Ureter (tissue), 1 donor: ENCODE results near the gene MAPKAPK3. TPM values are rescaled to one million over a fixed set of nuclear protein-coding genes. Genes with fewer than 3 reads are reported as not detected.

Source experiments
- DNase-seq: peaks from one replicate; pipeline ENCODE4 v3.0.0-alpha.2; 2020; ENCODE audit warnings: low spot score
- total RNA-seq: library from RNA; stranded (reverse); gene quantifications from one replicate; pipeline ENCODE4 v1.2.4, GENCODE V29; 2023
- donor health status: DM: yes; HTN: yes; CAD: no.

MAPKAPK3 gene
- total RNA-seq, 1 donor from 2014 or later = 34.8 TPM

DNA sequence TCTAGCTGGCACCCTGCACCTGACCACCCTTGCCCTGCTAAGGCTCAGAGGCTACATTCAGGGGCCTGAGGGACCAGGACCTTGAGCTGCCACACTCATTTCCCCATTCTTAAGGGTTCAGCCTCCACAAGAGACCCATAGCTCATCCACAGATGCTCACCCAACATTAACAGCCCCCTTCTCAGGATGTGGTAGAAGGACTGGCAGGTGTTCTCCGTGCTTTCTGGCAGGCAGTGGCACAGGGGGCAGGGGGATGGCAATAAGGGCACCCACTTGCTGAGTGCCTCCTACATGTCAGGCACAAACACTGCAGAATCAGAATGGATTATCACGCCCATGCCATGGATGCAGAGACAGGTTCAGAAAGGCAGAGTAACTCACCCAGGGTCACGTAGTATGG, 9.4 kb downstream of the MAPKAPK3 start:
- DNase-seq = no peak

GRCh38 chr3:50627407-50628051, 10.6 kb downstream of the MAPKAPK3 start:
- DNase-seq = peak; percentile 73

DNA sequence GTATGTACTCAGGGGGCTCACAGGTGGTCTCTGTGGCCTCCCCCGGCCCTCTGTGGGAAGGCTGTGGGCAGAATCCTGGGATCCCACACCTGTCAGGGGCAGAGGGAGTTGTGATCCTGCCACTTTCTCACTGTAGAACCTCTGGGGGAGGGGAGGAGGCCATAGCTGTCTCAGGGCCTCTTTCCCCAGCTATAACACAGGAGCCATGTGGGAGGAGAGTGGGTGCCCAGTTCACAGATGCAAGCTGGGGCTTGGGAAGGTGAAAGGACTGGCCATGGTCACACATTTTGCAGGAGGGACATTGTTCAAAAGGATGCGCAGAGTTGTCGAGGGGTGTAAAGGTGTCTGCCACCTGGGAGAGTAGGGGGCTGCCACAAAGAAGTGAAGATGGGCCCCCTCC, 11.7 kb downstream of the MAPKAPK3 start:
- no peak for DNase-seq

DNA sequence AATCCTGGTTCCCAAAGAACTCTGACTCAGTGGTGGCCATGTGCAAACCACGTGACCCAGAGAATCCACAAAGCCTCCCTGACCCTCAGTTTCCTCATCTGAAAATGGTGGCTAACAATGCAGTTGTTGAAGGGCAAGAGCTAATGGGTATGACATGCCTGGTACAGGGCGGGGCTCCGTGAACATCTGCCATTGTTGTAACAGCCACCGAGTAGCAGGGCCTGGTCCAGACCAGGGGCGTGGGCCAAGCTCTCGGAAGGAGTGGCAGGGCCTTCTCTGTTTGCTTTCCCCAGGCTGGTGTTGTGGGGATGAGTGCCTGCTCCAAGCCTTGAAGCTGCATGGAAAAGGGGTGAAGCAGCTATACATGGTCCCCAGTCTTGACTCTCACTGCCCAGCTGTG, 13.4 kb downstream of the MAPKAPK3 start:
- DNase-seq = no peak

GRCh38 chr3:50630877-50631276, 13.9 kb downstream of the MAPKAPK3 start:
- DNase-seq = no peak

DNA sequence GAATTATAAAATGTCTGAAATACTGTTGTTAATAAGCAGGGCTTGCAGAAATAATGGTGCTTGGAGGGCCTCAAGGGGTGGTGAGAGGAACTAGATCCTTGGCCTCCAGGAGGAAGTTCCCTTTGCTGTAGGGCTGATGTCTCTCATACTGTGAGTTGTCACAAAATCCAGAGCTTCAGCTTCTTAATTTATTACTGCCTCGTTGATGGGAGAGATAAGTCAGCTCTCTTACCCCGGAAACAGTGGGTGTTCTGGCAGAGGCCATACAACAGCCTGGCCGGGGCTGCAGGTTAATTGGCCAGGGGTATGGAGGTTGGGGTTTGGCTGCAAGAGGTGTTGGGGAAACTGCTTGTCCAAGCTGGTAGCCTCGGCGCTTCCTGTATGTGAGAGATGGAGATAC, 15.5 kb downstream of the MAPKAPK3 start:
- DNase-seq = no peak

DNA sequence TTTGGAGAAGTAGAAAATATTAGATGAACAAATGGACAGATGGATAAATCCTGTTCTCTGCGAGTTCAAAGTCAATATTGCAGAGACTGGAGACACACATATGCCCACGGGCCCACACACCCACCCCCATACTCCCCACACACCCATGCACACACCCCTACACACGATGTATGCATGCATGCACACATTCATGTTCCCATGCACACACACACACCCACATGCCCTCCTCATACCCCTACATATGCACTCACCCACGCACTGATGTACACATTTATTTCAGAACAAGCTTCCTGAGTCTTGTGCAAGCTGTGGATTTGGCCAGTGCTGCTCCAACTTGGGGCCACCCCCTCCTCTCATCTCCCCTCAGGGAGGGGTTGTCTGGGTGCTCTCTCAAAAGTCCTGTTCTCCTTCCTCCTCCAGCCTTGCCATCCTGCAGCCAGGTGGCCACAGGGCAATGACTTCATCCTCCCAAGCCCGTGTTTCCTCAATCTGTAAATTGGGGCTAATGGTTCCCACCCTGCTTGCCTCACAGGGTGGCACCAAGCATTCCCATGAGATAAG, 16.4 kb downstream of the MAPKAPK3 start:
- no peak for DNase-seq

DNA sequence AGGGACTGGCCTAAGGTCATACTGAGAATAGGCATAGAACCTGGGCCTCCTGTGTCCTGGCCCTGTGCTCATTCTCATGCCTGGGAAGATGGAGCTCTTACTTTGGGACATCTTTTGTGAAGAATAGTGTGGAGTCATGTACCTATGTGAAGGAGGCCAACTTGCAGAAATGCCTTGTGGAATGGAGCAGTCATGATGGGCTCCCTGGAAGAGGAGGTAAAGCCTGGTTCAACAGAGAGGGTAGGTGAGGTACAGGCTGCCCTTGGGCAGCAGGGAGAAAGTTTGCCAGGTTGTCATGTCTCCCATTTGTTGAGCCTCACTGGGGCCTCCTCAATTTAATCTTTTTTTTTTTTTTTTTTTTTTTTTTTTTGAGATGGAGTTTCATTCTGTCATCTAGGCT, 18.1 kb downstream of the MAPKAPK3 start:
- DNase-seq = no peak

GRCh38 chr3:50637011-50637410, 20.1 kb downstream of the MAPKAPK3 start:
- no peak for DNase-seq

DNA sequence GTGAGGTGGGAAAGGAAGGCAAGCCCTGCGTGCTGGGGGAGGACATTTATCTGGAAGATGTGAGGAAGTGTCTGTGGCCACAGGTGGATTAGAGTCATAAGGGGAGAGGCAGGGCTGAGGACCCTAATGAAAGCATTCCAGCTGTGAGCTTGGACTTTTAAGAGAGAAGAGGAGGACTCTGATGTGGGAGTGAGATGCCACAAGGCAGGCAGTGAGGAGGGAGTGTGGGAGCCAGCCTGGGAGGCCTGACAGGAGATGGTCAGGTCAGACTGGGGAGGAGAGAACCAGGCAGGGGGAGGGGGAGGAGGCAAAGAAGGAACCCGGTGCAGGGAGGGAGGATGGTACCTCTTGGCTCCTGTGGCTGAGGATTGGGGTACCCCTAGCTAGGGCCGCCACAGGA, 21.0 kb downstream of the MAPKAPK3 start:
- DNase-seq = no peak

- DNase-seq = no peak
These were observed 22.1 kb downstream of the MAPKAPK3 start for GRCh38 chr3:50639055-50639494.

GRCh38 chr3:50642382-50642781, 25.4 kb downstream of the MAPKAPK3 start:
- DNase-seq = no peak

DNA sequence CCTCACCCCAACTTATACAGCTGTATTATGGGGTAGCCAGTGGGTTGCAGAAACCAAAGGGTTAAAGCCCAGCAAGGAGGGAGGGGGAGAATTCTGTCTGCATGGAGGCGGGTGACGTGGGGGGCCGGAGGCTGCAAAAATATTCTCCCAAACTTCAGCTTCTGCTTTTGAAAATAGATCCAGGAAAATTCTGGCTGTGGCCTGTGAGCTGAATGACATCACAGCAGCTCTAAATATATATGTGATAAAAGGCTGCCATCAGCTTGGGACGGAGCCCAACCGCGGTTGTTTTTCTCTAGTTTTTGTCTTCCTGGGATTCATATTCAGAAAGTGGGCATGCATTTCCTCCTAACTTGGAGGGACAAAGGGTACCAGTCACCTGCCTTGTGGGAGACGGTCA, 27.6 kb downstream of the MAPKAPK3 start:
- no peak for DNase-seq

GRCh38 chr3:50645378-50645777, 28.4 kb downstream of the MAPKAPK3 start:
- no peak for DNase-seq

- no peak for DNase-seq
These were observed 31.4 kb downstream of the MAPKAPK3 start for GRCh38 chr3:50648313-50648712.

DNA sequence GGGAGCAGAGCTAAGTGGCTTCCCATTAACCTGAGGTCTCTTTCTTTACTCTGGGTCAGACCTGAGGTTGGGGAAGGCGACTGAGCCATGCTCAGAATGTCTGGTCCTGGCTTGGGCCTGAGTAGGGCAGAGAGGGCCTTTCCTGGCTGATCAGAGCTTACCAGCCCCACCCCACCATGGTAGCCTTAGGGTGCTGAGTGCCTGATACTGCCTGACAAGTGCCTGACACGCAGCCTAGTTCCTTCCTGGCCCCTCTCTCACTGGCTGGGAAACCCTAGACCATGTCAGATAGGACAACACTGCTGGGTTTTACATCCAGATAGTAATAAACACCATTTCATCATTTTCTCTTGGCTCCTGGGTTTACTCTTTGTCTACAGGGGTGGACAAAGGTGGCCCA, 32.0 kb downstream of the MAPKAPK3 start:
- no peak for DNase-seq

DNA sequence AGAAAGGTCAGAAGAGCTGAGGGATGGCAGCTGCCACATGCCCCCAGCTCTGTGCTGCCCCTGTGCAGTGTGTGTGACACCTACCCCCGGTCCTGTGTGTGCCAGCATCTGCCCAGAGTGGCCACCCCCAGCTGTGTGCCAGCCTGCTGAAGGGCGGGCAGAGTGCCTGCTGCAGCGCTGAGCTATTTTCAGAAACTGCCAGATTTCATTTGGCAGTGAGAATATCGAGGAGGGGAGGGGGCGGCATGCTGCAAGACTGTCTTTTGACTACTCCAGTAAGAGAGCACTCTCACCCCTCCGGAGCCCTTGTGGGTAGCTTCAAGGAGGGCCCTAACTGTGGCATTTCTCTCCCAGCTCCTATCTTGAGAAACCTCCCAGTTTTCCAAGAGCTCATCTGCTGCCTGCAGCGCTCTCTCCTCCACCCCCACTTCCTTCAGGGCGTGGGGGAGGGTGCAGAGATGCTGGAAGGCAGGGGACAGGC, 32.5 kb downstream of the MAPKAPK3 start:
- no peak for DNase-seq

DNA sequence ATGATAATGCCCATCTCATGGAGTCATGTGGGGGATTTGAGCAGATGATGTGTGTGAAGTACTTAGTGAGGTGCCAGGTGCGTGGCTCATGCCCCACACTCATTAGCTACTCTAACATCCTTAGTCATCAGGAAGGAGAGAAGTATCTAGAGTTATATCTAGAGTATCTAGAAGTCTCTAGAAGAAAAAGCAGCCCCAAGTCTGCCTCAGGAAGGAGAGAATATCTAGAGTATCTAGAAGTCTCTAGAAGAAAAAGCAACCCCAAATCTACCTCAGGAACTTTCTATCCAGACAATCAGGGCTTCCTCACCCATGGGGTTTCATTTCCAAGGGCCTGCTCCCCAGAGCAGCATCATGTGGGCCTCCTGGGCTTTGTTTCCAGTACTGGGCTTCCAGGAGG, 33.1 kb downstream of the MAPKAPK3 start:
- no peak for DNase-seq

DNA sequence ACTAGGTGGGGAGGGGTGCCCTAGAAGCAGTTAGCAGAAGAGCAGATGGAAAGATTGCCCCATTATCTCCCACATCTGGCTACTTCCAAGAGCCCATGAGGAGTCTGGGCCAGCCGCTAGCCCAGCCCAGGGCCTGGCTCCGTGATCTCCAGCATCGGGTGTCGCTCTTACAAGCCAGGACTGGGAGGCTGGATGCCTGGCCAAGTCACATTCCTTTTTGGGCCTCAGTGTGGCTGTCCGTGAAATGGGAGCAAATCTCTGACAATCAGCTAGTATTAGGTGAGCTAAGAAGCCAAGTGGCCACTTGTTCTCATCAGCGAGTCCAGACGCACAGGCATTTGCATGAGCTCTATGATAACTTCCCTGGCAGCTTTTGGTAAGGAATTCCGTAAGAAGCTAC, 34.5 kb downstream of the MAPKAPK3 start:
- no peak for DNase-seq

DNA sequence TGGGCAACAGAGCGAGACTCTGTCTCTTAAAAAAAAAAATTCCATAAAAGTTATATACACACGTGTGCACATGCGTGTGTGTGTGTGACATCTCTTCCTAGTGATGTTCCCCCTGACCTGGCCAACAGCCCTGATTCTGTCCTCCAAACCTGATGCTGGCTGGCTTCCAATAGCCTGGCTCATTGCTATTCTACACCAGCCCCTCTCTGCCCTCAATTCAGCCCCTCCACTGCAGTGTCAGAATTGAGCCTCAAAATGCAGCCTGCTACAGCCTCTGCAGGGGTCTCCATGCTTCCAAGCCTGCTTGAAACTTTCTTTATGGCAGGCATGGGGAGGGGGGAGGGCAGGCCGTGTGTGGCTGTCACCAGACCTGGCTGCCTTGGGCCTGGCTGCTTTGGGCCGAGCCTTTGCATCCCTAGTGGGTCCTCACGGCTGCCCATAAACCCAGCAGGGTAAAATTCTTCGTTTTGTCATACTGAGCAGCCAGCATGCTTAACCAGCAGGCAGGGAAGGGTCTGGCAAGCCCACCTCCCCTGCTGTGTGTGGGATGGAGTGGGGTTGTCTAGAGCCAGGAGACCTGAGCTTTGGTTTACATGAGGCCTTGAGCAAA, 35.1 kb downstream of the MAPKAPK3 start:
- no peak for DNase-seq

- no peak for DNase-seq
These were observed 35.8 kb downstream of the MAPKAPK3 start for GRCh38 chr3:50652709-50653108.

DNA sequence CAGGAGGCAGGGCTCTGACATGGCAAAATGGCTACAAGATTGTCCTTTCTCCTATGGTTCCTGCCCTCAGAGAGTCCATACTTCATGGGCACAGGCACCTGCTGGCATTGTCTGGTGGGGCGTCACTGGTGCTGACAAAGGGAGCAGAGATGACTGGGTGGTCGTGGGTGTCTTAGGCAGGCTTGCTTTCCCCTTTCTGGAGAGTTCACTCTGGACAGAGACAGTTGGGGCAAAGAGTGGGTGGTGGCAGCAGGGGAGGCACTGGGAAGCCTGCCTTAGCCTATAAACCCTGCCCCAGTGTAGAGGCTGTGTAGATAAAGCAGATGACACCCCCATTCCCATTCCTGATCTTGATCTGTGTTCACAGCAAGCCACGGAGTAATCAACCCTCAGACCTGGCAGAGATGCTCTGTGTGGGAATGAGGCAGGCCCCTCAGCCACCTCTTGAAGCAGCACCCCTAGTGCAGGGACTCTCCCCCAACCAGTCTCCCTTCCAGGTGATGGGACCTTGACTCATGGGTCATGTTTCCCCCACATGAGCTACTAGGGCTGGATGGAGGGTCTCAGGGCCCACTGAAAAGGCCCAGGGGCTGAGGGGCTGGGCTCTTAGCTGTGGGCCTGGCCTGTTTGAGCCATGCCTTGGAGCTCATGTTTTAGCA, 37.1 kb downstream of the MAPKAPK3 start:
- DNase-seq = no peak
